ENCODE measurements around the gene LMO3. TPM values are rescaled to one million over a fixed set of nuclear protein-coding genes. Genes with fewer than 3 reads are reported as not detected.

Gene LMO3
- not detected for total RNA-seq

DNA sequence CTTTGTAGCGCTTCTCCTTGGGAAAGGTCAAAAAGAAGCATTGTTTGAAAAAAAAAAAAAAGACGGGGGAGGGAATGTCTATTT, at the start of gene LMO3:
LMO3 (minus strand) TSS at position 46 of the 84 bp plus-strand sequence. CDS start 5,302 bp downstream, outside the sequence.
- no peaks in the 10 kb centered on the region for H3K4me1 ChIP-seq (ENCODE audit: insufficient read depth, low read length)
- H3K9me3 ChIP-seq (ENCODE audit: low read depth, low read length), result no peaks in the 10 kb centered on the region
- H3K27me3 ChIP-seq (ENCODE audit: insufficient read depth, low read length), result peaks cover 71% of the 10 kb centered on the region
- H3K4me3 ChIP-seq (ENCODE audit: low read length), result no peak within 1 kb of the TSS

DNA sequence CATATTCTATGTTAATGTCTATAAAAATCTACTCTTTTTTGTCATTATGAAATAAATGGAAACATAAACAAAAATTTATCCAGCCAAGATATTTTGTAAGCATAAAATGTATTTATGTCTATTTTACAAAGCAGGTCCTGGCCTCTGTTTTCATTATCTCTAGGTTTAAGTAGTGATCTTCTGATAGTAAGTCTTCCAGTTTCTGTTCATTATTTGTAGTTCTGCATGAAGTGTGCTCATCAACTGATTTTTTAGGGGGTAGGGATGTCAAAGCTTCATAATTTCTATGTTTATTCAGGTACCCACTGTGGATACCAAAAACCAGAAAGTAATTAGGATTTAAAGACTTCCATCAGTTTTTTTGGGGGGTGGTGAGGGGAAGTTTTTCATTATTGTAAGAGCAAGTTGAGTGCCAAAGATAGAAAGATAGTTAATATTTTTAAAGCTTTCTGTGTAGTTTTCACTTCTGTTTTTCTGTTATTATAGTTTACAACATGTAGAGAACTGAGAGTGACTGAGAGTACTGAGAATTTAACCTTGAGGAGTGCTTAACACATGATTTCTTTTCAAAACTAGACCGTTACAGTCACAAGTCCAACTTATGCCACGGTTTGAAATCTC, 30.6 kb upstream of the LMO3 start:
- no peaks in the 10 kb centered on the region for H3K27me3 ChIP-seq (ENCODE audit: insufficient read depth, low read length)
- H3K9me3 ChIP-seq (ENCODE audit: low read depth, low read length), result no peaks in the 10 kb centered on the region
- H3K4me1 ChIP-seq (ENCODE audit: insufficient read depth, low read length), result no peaks in the 10 kb centered on the region
- H3K4me3 ChIP-seq (ENCODE audit: low read length), result no peak overlapping the region

DNA sequence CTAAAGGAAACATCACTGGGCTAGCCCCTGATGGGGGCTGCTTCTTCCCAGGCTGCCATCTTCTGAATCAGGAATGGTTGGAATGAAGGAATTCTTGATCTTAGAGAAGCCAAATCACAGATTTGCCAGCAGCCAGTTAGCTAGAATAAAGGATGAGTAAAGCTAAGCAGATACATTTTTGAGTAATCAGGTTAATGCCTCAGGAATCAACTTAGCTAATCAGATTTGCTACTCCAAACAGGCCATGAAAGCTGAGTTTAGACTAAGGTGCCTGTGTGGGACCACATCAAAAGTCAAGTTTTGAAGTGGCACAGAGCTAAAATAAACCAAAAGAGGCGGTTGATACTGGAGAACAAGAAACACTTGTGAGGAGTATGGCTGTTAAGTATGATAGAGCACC, 28.8 kb upstream of the LMO3 start:
- H3K27me3 ChIP-seq (ENCODE audit: insufficient read depth, low read length), result no peaks in the 10 kb centered on the region
- no peak overlapping the region for H3K4me3 ChIP-seq (ENCODE audit: low read length)
- H3K9me3 ChIP-seq (ENCODE audit: low read depth, low read length), result no peaks in the 10 kb centered on the region
- no peaks in the 10 kb centered on the region for H3K4me1 ChIP-seq (ENCODE audit: insufficient read depth, low read length)

DNA sequence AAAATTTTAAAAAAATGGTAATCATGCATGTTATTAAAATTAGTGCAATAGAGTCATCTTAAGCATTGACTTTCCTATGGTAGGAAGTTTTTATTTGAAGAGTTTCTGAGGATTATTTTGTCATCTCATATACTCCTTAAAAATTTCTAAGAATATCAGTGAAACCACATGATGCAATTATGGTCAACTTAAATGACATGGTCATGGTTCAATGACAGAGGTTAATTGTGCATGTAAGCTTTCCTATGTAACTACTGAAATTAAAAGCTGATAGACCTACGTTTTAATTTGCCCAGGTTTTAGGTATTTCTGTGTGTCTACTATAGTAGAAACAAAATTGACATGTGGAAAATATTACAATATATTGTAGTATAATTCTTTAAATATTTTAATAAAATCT, 21.0 kb upstream of the LMO3 start:
- H3K4me1 ChIP-seq (ENCODE audit: insufficient read depth, low read length), result no peaks in the 10 kb centered on the region
- no peak overlapping the region for H3K4me3 ChIP-seq (ENCODE audit: low read length)
- no peaks in the 10 kb centered on the region for H3K9me3 ChIP-seq (ENCODE audit: low read depth, low read length)
- no peaks in the 10 kb centered on the region for H3K27me3 ChIP-seq (ENCODE audit: insufficient read depth, low read length)

DNA sequence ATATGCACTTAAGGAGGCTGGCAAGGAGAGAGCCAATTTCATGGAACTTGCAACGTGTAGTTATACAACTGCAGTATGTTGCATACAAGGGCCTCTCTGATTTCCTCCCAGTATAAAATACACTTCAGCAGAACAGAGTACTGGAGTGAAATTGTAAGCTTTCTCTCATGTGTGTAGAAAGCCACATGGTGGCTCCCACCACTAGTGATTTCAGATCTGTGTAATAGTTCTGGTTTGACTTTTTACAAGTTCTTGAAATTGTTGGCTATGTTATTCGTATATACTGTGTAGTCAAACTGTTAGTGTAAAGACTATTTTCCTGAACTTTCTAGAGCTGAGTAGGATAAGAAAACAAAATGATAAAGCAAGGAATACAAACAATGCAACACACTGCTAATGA, 16.4 kb upstream of the LMO3 start:
- Histone ChIP-seq H3K4me3 (ENCODE audit: low read length) (no peak overlapping the region), H3K9me3 (ENCODE audit: low read depth, low read length) (no peaks in the 10 kb centered on the region), H3K27me3 (ENCODE audit: insufficient read depth, low read length) (no peaks in the 10 kb centered on the region), H3K4me1 (ENCODE audit: insufficient read depth, low read length) (no peaks in the 10 kb centered on the region)

DNA sequence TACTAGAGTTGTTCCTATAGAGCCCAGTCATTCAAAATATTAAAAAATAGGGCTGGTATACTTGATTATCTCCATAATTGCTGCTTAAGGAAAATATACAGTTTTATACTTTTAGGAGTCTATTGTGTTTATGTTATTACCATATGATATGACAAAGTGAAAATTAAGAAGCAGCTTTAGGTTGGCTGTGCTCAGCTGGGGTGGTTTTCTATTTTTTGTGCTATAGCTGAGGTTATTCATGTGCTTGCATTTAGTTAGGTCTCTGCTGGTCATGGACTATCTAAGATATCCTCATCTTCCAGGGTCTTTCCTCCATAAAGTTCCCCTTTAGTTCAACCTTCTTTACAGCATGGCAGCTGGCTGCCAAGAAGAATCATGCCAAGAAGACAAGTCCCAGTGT, 13.6 kb upstream of the LMO3 start:
- no peaks in the 10 kb centered on the region for H3K9me3 ChIP-seq (ENCODE audit: low read depth, low read length)
- no peak overlapping the region for H3K4me3 ChIP-seq (ENCODE audit: low read length)
- no peaks in the 10 kb centered on the region for H3K27me3 ChIP-seq (ENCODE audit: insufficient read depth, low read length)
- no peaks in the 10 kb centered on the region for H3K4me1 ChIP-seq (ENCODE audit: insufficient read depth, low read length)

DNA sequence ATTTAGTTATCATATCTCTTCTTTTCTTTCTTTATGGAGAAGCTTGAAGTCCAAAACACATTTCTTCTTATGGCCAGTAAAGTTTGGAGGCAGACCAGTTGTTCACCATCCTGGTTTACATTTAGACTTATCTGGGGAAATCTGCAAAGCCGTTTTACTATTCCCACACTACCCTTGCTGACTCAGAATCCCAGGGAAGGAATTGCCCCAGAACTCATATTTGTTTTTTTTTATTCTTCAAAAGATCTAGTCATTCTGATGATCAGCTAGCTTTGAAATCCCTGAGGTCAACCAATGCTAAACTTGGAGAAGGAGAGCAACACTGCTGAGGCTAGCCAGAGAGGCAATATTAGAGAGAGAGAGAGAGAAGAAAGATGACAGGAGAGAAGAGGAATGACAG, 12.3 kb upstream of the LMO3 start:
- H3K4me3 ChIP-seq (ENCODE audit: low read length), result no peak overlapping the region
- no peaks in the 10 kb centered on the region for H3K4me1 ChIP-seq (ENCODE audit: insufficient read depth, low read length)
- H3K9me3 ChIP-seq (ENCODE audit: low read depth, low read length), result no peaks in the 10 kb centered on the region
- no peaks in the 10 kb centered on the region for H3K27me3 ChIP-seq (ENCODE audit: insufficient read depth, low read length)

DNA sequence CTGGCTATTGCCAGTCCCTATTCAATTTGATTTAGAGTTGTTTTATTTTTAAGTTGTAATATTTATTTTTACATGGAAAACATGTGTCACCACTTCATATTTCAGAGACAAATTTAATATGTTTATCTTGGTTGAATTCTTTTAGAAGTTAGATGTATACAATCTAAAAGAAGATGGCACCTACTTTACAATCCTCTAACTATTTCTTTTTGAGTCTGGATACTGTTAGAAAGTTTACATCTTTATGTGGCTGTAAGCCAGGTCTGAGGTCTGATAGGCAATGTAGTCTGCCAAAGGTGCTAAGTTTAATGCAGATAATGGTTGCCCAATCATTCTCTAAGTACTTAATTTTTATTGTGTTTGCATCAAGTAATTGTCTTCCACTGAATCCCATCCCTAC, 7.2 kb upstream of the LMO3 start:
- H3K9me3 ChIP-seq (ENCODE audit: low read depth, low read length), result no peaks in the 10 kb centered on the region
- no peak overlapping the region for H3K4me3 ChIP-seq (ENCODE audit: low read length)
- H3K27me3 ChIP-seq (ENCODE audit: insufficient read depth, low read length), result peaks cover 24% of the 10 kb centered on the region
- H3K4me1 ChIP-seq (ENCODE audit: insufficient read depth, low read length), result no peaks in the 10 kb centered on the region

DNA sequence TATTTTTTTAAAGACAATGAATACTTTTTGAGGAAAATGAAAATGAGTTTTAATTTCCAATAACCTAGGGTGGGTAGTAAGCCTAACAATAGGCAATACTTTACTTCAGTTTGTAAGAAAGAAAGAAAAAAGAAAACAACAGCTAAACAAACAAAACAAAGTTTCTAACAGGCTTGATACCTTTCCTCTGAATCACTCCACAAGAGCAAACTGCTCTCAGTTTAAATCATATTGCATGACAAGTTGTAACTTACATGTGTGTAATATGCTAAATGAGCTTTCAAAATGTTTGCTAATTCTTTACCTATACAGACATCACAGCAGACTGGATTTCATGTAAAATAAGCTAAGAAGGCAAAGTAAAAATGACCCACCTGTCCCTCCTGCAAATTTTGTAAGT, 6.7 kb upstream of the LMO3 start:
- no peaks in the 10 kb centered on the region for H3K9me3 ChIP-seq (ENCODE audit: low read depth, low read length)

DNA sequence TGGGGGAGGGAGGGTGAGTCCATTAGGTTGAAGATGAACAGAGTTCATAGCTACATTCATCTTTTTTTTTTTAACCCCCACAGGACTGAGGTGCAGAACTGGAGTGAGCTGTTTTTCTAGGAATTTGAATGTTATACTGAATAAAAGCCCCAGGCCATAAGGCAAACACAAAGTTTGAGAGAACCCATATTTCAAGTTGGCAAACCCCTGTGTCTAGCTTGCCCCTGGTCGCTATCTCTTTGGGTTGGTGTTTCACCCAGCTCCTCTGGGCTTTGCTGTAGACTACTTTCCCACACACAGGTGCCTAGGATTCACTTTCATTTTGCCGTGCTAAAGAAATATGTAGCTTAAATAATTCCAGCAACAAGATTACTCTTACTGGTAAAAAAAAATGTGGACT, 5.2 kb upstream of the LMO3 start:
- Histone ChIP-seq H3K4me3 (ENCODE audit: low read length) (no peak overlapping the region), H3K9me3 (ENCODE audit: low read depth, low read length) (no peaks in the 10 kb centered on the region), H3K27me3 (ENCODE audit: insufficient read depth, low read length) (peaks cover 45% of the 10 kb centered on the region), H3K4me1 (ENCODE audit: insufficient read depth, low read length) (no peaks in the 10 kb centered on the region)

More for the DNA sequence above, 6.7 kb upstream of the LMO3 start:
- Histone ChIP-seq H3K4me3 (ENCODE audit: low read length) (no peak overlapping the region), H3K27me3 (ENCODE audit: insufficient read depth, low read length) (peaks cover 30% of the 10 kb centered on the region), H3K4me1 (ENCODE audit: insufficient read depth, low read length) (no peaks in the 10 kb centered on the region)

DNA sequence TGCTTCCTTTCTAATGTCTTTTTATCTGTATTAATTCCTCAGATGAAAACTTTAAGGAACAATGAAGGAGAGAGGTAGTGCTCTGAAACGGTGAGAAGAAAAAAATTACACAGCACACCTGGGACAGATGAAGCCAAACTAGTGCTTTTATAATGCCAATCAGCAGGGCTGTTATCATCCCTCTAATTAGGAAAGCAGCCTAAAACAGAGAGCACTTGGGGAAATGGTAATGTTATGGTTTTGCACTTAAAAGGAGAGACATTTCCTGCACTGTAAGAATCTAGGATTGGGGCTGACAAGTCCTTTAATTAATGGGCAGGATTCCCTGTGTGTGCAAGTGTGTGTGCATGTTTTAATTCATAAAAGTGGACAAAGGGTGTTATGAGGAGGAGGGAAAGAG, 4.8 kb upstream of the LMO3 start:
- H3K4me3 ChIP-seq (ENCODE audit: low read length), result no peak overlapping the region
- H3K9me3 ChIP-seq (ENCODE audit: low read depth, low read length), result no peaks in the 10 kb centered on the region
- peaks cover 49% of the 10 kb centered on the region for H3K27me3 ChIP-seq (ENCODE audit: insufficient read depth, low read length)
- no peaks in the 10 kb centered on the region for H3K4me1 ChIP-seq (ENCODE audit: insufficient read depth, low read length)

DNA sequence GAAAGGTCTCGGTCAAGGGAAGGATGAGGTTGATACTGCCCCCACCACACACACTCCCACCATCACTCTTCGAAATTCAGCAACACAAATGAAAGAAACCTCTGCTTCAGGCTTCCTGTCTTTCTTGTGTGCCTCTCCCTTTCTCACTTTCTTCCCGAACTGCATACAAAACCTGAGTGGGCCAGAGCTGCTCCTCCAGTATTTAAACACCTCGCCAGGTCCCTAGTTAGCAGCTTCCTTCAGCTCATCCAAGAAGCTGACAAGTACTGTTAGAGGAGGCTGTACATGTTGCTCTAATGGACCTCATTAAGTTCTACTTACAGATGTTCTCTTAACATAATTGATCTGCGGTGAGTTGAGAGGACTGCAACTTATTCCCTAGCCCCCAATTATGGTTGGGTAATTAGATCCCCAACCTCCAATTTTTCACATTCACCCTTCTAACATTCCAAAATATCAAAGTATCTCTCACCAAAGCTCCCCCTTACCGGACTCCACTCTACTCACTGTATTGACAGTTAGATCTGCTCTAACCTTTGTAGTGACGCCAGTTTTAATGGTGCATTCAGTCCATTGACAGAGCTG, 4.1 kb upstream of the LMO3 start:
- Histone ChIP-seq H3K9me3 (ENCODE audit: low read depth, low read length) (no peaks in the 10 kb centered on the region), H3K4me1 (ENCODE audit: insufficient read depth, low read length) (no peaks in the 10 kb centered on the region), H3K4me3 (ENCODE audit: low read length) (no peak overlapping the region), H3K27me3 (ENCODE audit: insufficient read depth, low read length) (peaks cover 53% of the 10 kb centered on the region)

DNA sequence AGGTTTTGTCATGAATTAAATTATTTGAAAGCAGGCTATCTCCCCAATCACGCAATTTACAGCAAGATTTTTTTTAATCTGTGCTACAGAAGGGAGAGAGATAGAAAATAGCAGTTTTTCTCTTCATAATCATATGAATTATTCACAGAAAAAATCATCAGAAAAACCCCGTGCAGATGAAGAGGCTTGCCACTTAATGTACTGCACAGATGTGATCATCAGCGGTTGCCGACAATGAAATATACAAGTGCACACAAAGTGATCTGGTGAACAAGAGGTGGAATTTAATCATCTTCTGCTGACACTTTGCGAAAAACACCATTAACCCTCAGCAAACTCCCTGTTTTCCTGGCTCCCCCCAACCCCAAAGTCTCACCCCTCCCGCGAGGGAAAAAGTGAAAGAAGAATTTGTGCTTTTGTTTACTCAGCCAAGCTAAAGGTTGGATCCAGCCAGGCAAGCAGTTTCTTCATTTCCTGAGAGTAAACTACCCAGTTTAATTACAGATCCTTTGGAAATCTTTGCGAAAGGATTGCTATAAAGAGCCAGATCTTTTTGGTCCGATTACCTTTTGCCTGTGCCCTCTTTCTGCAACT, 3.1 kb upstream of the LMO3 start:
- Histone ChIP-seq H3K27me3 (ENCODE audit: insufficient read depth, low read length) (peaks cover 63% of the 10 kb centered on the region), H3K4me3 (ENCODE audit: low read length) (no peak overlapping the region), H3K9me3 (ENCODE audit: low read depth, low read length) (no peaks in the 10 kb centered on the region), H3K4me1 (ENCODE audit: insufficient read depth, low read length) (no peaks in the 10 kb centered on the region)

DNA sequence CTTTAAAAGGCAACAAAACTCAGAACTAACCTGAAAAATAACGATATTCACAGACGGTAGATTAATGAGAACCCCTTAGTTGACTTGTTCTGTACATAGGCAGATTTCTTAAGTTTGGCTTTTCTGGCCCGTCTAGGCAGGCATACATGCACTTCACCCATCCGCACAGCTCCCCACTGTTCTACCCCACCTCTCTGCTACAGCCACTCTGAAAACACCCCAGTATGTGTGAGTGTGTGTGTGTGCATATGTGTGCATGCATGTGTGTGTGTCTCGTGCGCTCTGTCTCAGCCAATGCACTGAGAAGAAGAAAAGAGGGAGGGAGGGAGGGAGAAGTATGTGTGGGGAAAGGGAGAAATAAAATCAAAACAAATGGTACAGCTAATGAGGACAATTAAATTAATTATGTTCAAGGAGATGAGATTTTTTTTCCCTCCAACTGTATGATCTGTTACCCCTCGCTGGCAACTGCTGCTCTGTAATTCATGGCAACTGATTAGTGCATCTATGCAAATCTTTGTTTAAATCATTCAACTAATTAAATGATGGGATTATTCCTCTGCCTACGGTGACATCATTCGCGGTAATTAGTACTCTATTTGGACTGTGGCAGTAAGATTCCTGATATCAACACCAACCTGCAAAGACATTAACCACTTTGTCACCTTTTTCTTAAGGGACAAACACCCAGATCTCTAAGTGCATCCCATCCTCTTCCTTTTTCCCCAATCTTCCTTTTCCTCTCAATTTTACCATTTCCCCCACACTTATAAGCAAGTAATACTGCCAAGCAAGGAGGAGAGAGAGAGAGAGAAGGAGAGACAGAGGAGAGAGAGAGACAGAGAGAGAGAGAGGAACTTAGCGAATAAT, 2.2 kb upstream of the LMO3 start:
- H3K4me3 ChIP-seq (ENCODE audit: low read length), result no peak overlapping the region
- peaks cover 71% of the 10 kb centered on the region for H3K27me3 ChIP-seq (ENCODE audit: insufficient read depth, low read length)
- H3K9me3 ChIP-seq (ENCODE audit: low read depth, low read length), result no peaks in the 10 kb centered on the region
- H3K4me1 ChIP-seq (ENCODE audit: insufficient read depth, low read length), result no peaks in the 10 kb centered on the region

DNA sequence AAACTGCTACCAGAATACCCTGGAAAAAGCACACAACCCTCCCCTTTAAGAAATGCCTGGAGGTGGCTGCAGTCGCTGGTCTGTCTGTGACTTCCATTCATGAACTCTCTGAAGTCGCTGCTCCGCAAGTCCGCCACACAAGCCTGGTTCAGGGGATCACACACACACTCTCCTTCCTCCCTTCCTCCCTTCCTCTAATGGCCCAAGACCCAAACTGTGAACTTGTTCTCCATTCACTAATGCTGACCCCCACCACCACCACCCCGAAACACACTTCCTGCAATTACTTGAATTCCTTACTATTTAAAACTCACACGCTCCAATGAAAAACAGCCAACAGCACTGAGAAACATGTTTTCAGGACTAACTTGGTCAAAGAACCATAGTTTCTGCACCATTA, 1.0 kb upstream of the LMO3 start:
- Histone ChIP-seq H3K4me3 (ENCODE audit: low read length) (no peak overlapping the region), H3K4me1 (ENCODE audit: insufficient read depth, low read length) (no peaks in the 10 kb centered on the region), H3K9me3 (ENCODE audit: low read depth, low read length) (no peaks in the 10 kb centered on the region), H3K27me3 (ENCODE audit: insufficient read depth, low read length) (peaks cover 71% of the 10 kb centered on the region)

Measured in mononuclear cell (primary cell).